Neutrophil (primary cell): ENCODE results near the gene SOWAHA.

ENCODE experiments used
- H3K27ac ChIP-seq: fragments of 200-600 bp; sonication (generic); 2 replicates; pipeline ENCODE4 v1.5.1; 2016; ENCODE audit warnings: mild to moderate bottlenecking, moderate library complexity
- H3K27me3 ChIP-seq: fragments of 200-600 bp; sonication (generic); 2 replicates; pipeline ENCODE4 v1.6.0; 2016; ENCODE audit warnings: mild to moderate bottlenecking
- H3K36me3 ChIP-seq: fragments of 200-600 bp; sonication (generic); 2 replicates; pipeline ENCODE4 v1.5.1; 2017
- H3K4me1 ChIP-seq, 2 experiments: fragments of 200-600 bp in 1 of 2; sonication (generic) in 1 of 2; 1 replicate in 1 of 2; 2 replicates in 1 of 2; pipeline versions ENCODE4 v1.5.1 to v1.6.1; 2013 to 2016; ENCODE audit warnings: low read depth in 1 of 2, low read length in 1 of 2, mild to moderate bottlenecking in 1 of 2, moderate library complexity in 1 of 2; ENCODE audit not compliant: control insufficient read depth in 1 of 2, insufficient read depth in 1 of 2
- H3K4me3 ChIP-seq, 2 experiments: fragments of 200-600 bp in 1 of 2; sonication (generic) in 1 of 2; 1 replicate in 1 of 2; 2 replicates in 1 of 2; pipeline ENCODE4 v1.5.1; 2013 to 2016; ENCODE audit warnings: low read depth in 1 of 2, low read length in 1 of 2, mild to moderate bottlenecking in 1 of 2, moderate library complexity in 1 of 2
- H3K9me3 ChIP-seq: fragments of 200-600 bp; sonication (generic); 2 replicates; pipeline ENCODE4 v1.5.1; 2016
- CTCF ChIP-seq: fragments of 200-600 bp; sonication (generic); IDR thresholded peaks from 2 replicates; pipeline ENCODE4 v1.5.1; 2016; ENCODE audit warnings: antibody characterized with exemption

Gene SOWAHA

GRCh38 chr5:132813599-132814502, 749 bp downstream of the SOWAHA start:
- no peak overlapping the region for H3K4me3 ChIP-seq
- TF ChIP-seq CTCF = no peak
- H3K36me3 ChIP-seq = no peaks in the 10 kb centered on the region
- no peak overlapping the region for H3K27ac ChIP-seq
- H3K27me3 ChIP-seq = peaks cover 100% of the 10 kb centered on the region
- H3K4me1 ChIP-seq = peaks cover 0 to 8% of the 10 kb centered on the region in 2 experiments
- H3K9me3 ChIP-seq = no peaks in the 10 kb centered on the region

- H3K36me3 ChIP-seq = no peaks in the 10 kb centered on the region
- TF ChIP-seq CTCF = no peak
- peaks cover 0 to 8% of the 10 kb centered on the region in 2 experiments for H3K4me1 ChIP-seq
- no peak overlapping the region for H3K27ac ChIP-seq
- peaks cover 100% of the 10 kb centered on the region for H3K27me3 ChIP-seq
- H3K4me3 ChIP-seq = no peak overlapping the region
- no peaks in the 10 kb centered on the region for H3K9me3 ChIP-seq
Measured at GRCh38 chr5:132814503-132815294, 1.6 kb downstream of the SOWAHA start.

- no peak overlapping the region for H3K27ac ChIP-seq
- H3K4me1 ChIP-seq = peaks cover 0 to 8% of the 10 kb centered on the region in 2 experiments
- no peak overlapping the region for H3K4me3 ChIP-seq
- no peak for TF ChIP-seq CTCF
- no peaks in the 10 kb centered on the region for H3K36me3 ChIP-seq
- no peaks in the 10 kb centered on the region for H3K9me3 ChIP-seq
- peaks cover 100% of the 10 kb centered on the region for H3K27me3 ChIP-seq
Measured at GRCh38 chr5:132815454-132815853, 2.4 kb downstream of the SOWAHA start.

GRCh38 chr5:132816083-132816482, 3.0 kb downstream of the SOWAHA start:
- H3K27me3 ChIP-seq = peaks cover 100% of the 10 kb centered on the region
- no peaks in the 10 kb centered on the region for H3K9me3 ChIP-seq
- peaks cover 0 to 8% of the 10 kb centered on the region in 2 experiments for H3K4me1 ChIP-seq
- TF ChIP-seq CTCF = no peak
- no peak overlapping the region for H3K4me3 ChIP-seq
- H3K27ac ChIP-seq = no peak overlapping the region
- H3K36me3 ChIP-seq = no peaks in the 10 kb centered on the region

GRCh38 chr5:132816554-132816953, 3.5 kb downstream of the SOWAHA start:
- no peak overlapping the region for H3K27ac ChIP-seq
- TF ChIP-seq CTCF = no peak
- H3K4me3 ChIP-seq = no peak overlapping the region
- H3K36me3 ChIP-seq = no peaks in the 10 kb centered on the region
- no peaks in the 10 kb centered on the region for H3K9me3 ChIP-seq
- H3K4me1 ChIP-seq = peaks cover 0 to 8% of the 10 kb centered on the region in 2 experiments
- peaks cover 100% of the 10 kb centered on the region for H3K27me3 ChIP-seq
